NCI-H1417 treated with DMSO at 0.1 percent for 48 hours (cell line): ENCODE measurements around the gene C12orf50.
"Not testable (repeated sequence)": the region's sequence is repeated elsewhere in the genome, so short reads cannot be mapped to it uniquely, and the experiment has no call there.

Experiments used
- DNase-seq: peaks from one replicate; lab custom pipeline; 2025; lab: John Stamatoyannopoulos, UW

Gene C12orf50

GRCh38 chr12:87988534-87988933 lies 40.7 kb downstream of the C12orf50 start:
- no peak for DNase-seq

GRCh38 chr12:87985069-87985675 lies 44.0 kb downstream of the C12orf50 start:
- DNase-seq = no peak

DNA sequence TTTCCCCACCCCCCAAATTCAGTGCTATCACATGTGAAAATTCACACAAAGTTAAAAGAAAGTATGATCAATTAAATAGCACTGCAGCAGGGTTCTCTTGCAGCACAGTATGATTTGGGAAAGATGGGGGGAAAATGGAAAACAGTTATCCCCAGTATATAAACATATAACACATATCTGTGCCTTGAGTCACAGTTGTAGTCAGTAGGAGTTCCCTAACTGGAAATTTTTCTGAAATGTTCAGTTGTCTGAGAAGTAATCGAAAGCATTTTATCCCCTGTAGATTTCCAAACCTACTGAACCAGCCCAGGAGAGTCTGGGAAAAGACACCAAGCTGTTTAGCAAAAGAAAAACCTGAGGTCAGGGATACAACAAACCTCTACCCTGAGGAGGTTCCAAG lies 47.0 kb downstream of the C12orf50 start:
- DNase-seq = no peak

DNA sequence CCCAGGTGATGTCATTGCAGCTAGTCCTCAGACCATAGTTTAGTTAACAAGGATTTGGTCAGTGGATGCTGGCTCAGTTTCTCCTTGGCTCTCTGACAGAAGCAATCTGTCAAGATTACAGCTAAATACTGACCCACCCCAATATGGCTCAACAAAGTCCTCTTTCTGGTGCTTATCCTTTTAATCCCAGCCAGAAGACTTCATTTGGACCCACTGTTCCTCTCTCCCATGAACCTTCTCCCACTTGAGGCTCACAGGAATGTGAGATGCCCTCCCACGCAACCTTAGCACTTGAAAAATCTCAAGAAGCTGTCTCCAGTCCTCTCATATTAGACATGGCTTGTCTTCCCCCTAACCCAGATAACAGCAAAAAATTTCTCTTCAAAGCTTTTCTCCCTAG lies 47.7 kb downstream of the C12orf50 start:
- no peak for DNase-seq

DNA sequence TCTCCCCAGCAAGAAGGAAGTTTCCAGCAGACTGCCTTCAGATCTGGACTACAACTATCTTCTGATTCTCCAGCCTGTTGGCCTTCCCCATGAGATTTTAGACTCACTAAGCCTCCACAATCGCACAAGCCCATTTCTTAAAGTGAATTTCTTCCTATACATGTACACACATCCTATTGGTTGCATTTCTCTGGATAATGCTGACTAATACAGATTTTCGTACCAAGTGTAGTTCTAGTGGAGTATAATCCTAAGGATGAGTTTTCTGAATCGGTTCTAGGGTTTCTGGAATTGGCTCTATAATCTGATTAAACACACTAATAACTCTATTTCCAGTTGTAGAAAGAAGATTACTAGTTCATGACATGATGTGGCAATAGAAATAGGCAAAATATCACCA lies 53.3 kb downstream of the C12orf50 start:
- no peak for DNase-seq

DNA sequence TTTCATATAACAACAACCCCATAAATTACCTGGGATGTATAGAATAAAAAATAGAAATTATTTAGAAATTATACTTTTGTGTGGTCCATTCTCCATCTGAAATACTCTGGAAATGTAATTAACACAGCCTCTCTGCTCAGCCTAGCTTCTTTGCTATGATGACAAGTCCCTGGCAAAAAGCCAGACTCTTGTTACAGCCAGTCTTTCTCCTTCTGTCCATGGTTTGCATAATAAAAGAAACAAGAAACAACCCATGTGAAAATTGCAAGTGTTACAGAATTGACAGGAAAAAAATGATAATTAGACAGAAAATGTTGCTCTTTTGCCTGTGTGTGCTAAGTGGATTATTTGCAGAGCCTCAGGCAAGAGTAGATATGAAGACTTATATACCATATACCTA lies 61.3 kb downstream of the C12orf50 start:
- DNase-seq = peak; percentile 16

GRCh38 chr12:87960566-87960965 lies 68.6 kb downstream of the C12orf50 start:
- peak; percentile 33 for DNase-seq

DNA sequence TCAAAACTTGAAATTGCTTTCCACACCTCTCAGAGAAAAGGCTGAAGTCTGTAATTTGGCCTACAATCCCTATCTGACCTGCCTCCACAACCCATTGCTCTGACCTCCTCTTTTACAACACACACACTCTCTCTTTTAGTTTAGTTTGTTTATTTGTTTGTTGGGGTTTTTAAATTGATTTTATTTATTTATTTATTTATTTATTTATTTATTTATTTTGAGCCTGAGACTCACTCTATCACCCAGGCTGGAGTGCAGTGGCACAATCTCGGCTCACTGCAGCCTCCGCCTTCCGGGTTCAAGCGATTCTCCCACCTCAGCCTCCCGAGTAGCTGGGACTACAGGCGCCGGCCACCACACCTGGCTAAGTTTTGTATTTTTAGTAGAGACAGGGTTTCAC lies 75.2 kb downstream of the C12orf50 start:
- not testable (repeated sequence) for DNase-seq

- no peak for DNase-seq
Measured at GRCh38 chr12:87953256-87953860, 75.8 kb downstream of the C12orf50 start.

GRCh38 chr12:87952850-87953249 lies 76.4 kb downstream of the C12orf50 start:
- DNase-seq = no peak

GRCh38 chr12:87952223-87952622 lies 77.0 kb downstream of the C12orf50 start:
- no peak for DNase-seq

- DNase-seq = no peak
Measured at GRCh38 chr12:87943762-87944161, 85.4 kb downstream of the C12orf50 start.

GRCh38 chr12:87943023-87943422 lies 86.2 kb downstream of the C12orf50 start:
- no peak for DNase-seq

- DNase-seq = no peak
Measured at GRCh38 chr12:87939182-87939581, 90.0 kb downstream of the C12orf50 start.

GRCh38 chr12:87935216-87935615 lies 94.0 kb downstream of the C12orf50 start:
- no peak for DNase-seq

- no peak for DNase-seq
Measured at GRCh38 chr12:87933991-87934390, 95.2 kb downstream of the C12orf50 start.

GRCh38 chr12:87931812-87932211 lies 97.4 kb downstream of the C12orf50 start:
- no peak for DNase-seq

- no peak for DNase-seq
Measured at GRCh38 chr12:87930627-87931026, 98.6 kb downstream of the C12orf50 start.
